IPS DF 6.9 (cell line): ENCODE results near the gene PNPLA5.

Experiments
- DNase-seq: peaks from one replicate; pipeline ENCODE4 v3.0.0-alpha.2; 2013; ENCODE audit warnings: low read depth, low spot score
- H3K27ac ChIP-seq: one replicate; pipeline ENCODE4 v1.5.1; 2013; ENCODE audit warnings: low read length, control low read depth
- H3K27me3 ChIP-seq: 2 replicates; pipeline ENCODE4 v1.6.1; 2013; ENCODE audit warnings: mild to moderate bottlenecking, low read length; ENCODE audit not compliant: control insufficient read depth, insufficient read depth
- H3K36me3 ChIP-seq: 2 replicates; pipeline ENCODE4 v1.6.1; 2013; ENCODE audit warnings: low read length; ENCODE audit not compliant: control insufficient read depth, insufficient read depth
- H3K4me1 ChIP-seq: 2 replicates; pipeline ENCODE4 v1.6.1; 2013; ENCODE audit warnings: low read length; ENCODE audit not compliant: control insufficient read depth, insufficient read depth
- H3K4me3 ChIP-seq: 2 replicates; pipeline ENCODE4 v1.5.1; 2013; ENCODE audit warnings: mild to moderate bottlenecking, low read length
- H3K9me3 ChIP-seq: 2 replicates; pipeline ENCODE4 v1.6.1; 2013; ENCODE audit warnings: low read length, inconsistent platforms; ENCODE audit not compliant: control insufficient read depth, insufficient read depth
- WGBS: extraction: QIAGEN DNeasy Blood & Tissue Kit; methylation state at CpG from one replicate; pipeline ENCODE4 v1.1.7; 2013; ENCODE audit warnings: mixed read lengths, missing lambda C conversion rate; ENCODE audit not compliant: insufficient read length, insufficient coverage; 5-methylcytosine and 5-hydroxymethylcytosine counted together

PNPLA5 gene

GRCh38 chr22:43838571-43839307 lies 53.1 kb downstream of the PNPLA5 start:
- no peak for DNase-seq
- H3K9me3 ChIP-seq: no peaks in the 10 kb centered on the region
- H3K27me3 ChIP-seq: no peaks in the 10 kb centered on the region
- H3K4me1 ChIP-seq: no peaks in the 10 kb centered on the region
- H3K4me3 ChIP-seq: no peak overlapping the region
- H3K36me3 ChIP-seq: peaks cover 13% of the 10 kb centered on the region
- whole genome bisulfite sequencing: no CpG with 5 or more reads among the region's 25 CpGs
- H3K27ac ChIP-seq: no peak overlapping the region

- Histone ChIP-seq H3K4me1 (no peaks in the 10 kb centered on the region), H3K4me3 (no peak overlapping the region), H3K27me3 (no peaks in the 10 kb centered on the region), H3K27ac (no peak overlapping the region), H3K9me3 (no peaks in the 10 kb centered on the region), H3K36me3 (peaks cover 13% of the 10 kb centered on the region)
- DNase-seq: no peak
- WGBS: no CpG with 5 or more reads among the region's 10 CpGs
These were observed 53.7 kb downstream of the PNPLA5 start for GRCh38 chr22:43838161-43838560.

- Histone ChIP-seq H3K27me3 (no peaks in the 10 kb centered on the region), H3K36me3 (peaks cover 13% of the 10 kb centered on the region), H3K4me1 (no peaks in the 10 kb centered on the region), H3K27ac (no peak overlapping the region), H3K9me3 (no peaks in the 10 kb centered on the region), H3K4me3 (no peak overlapping the region)
- DNase-seq: no peak
- no CpG with 5 or more reads among the region's 9 CpGs for WGBS
These were observed 54.1 kb downstream of the PNPLA5 start for GRCh38 chr22:43837666-43838065.

- WGBS: no CpG with 5 or more reads among the region's 13 CpGs
- no peak for DNase-seq
- H3K9me3 ChIP-seq: no peaks in the 10 kb centered on the region
- no peaks in the 10 kb centered on the region for H3K4me1 ChIP-seq
- H3K4me3 ChIP-seq: no peak overlapping the region
- no peaks in the 10 kb centered on the region for H3K27me3 ChIP-seq
- no peak overlapping the region for H3K27ac ChIP-seq
- H3K36me3 ChIP-seq: peaks cover 16% of the 10 kb centered on the region
These were observed 56.1 kb downstream of the PNPLA5 start for GRCh38 chr22:43835736-43836135.

GRCh38 chr22:43835166-43835565 lies 56.6 kb downstream of the PNPLA5 start:
- Histone ChIP-seq H3K9me3 (no peaks in the 10 kb centered on the region), H3K27me3 (no peaks in the 10 kb centered on the region), H3K4me3 (no peak overlapping the region), H3K36me3 (peaks cover 16% of the 10 kb centered on the region), H3K4me1 (no peaks in the 10 kb centered on the region), H3K27ac (no peak overlapping the region)
- no CpG with 5 or more reads among the region's 12 CpGs for WGBS
- no peak for DNase-seq

GRCh38 chr22:43833286-43834240 lies 58.2 kb downstream of the PNPLA5 start:
- Histone ChIP-seq H3K27ac (no peak overlapping the region), H3K27me3 (no peaks in the 10 kb centered on the region)
- WGBS: no CpG with 5 or more reads among the region's 36 CpGs

GRCh38 chr22:43832393-43833265 lies 59.2 kb downstream of the PNPLA5 start:
- no peak for DNase-seq
- WGBS: no CpG with 5 or more reads among the region's 18 CpGs
- Histone ChIP-seq H3K9me3 (no peaks in the 10 kb centered on the region), H3K36me3 (peaks cover 11% of the 10 kb centered on the region), H3K27me3 (no peaks in the 10 kb centered on the region), H3K4me1 (no peaks in the 10 kb centered on the region), H3K27ac (no peak overlapping the region), H3K4me3 (no peak overlapping the region)

More at GRCh38 chr22:43833286-43834240, 58.2 kb downstream of the PNPLA5 start:
- Histone ChIP-seq H3K36me3 (peaks cover 12% of the 10 kb centered on the region), H3K9me3 (no peaks in the 10 kb centered on the region), H3K4me1 (no peaks in the 10 kb centered on the region), H3K4me3 (no peak overlapping the region)
- DNase-seq: no peak

GRCh38 chr22:43831561-43832392 lies 60.0 kb downstream of the PNPLA5 start:
- Histone ChIP-seq H3K9me3 (no peaks in the 10 kb centered on the region), H3K4me3 (no peak overlapping the region), H3K27me3 (no peaks in the 10 kb centered on the region), H3K4me1 (no peaks in the 10 kb centered on the region), H3K27ac (no peak overlapping the region), H3K36me3 (peaks cover 8% of the 10 kb centered on the region)
- DNase-seq: no peak
- no CpG with 5 or more reads among the region's 33 CpGs for WGBS

GRCh38 chr22:43830931-43831560 lies 60.8 kb downstream of the PNPLA5 start:
- Histone ChIP-seq H3K27me3 (no peaks in the 10 kb centered on the region), H3K4me3 (no peak overlapping the region), H3K4me1 (no peaks in the 10 kb centered on the region), H3K36me3 (peaks cover 6% of the 10 kb centered on the region; the same call in 1 of the 2 replicates), H3K9me3 (no peaks in the 10 kb centered on the region), H3K27ac (no peak overlapping the region)
- DNase-seq: no peak
- no CpG with 5 or more reads among the region's 12 CpGs for WGBS
